HT-29 (cell line): ENCODE measurements around the gene KRT80. TPM values are rescaled to one million over a fixed set of nuclear protein-coding genes. Genes with fewer than 3 reads are reported as not detected.
A peak's percentile ranks its signal among the peaks of the same experiment; 100 is the strongest.

Experiments
- DNase-seq: peaks from one replicate; pipeline ENCODE4 v3.0.0-alpha.2; 2015; ENCODE audit warnings: low spot score
- total RNA-seq: library from RNA; depleted of rRNA; stranded (reverse); fragments of >200 nt; shearing (Covaris generic); gene quantifications from 2 replicates; pipeline ENCODE4 v1.2.3, GENCODE V29; 2014; rRNA removed

KRT80 gene
- total RNA-seq, 1 experiment from 2014 or later = 27.0 TPM

- no peak for DNase-seq
These were observed 52.7 kb downstream of the KRT80 start for GRCh38 chr12:52139147-52139546.

GRCh38 chr12:52137746-52138145, 54.1 kb downstream of the KRT80 start:
- no peak for DNase-seq

DNA sequence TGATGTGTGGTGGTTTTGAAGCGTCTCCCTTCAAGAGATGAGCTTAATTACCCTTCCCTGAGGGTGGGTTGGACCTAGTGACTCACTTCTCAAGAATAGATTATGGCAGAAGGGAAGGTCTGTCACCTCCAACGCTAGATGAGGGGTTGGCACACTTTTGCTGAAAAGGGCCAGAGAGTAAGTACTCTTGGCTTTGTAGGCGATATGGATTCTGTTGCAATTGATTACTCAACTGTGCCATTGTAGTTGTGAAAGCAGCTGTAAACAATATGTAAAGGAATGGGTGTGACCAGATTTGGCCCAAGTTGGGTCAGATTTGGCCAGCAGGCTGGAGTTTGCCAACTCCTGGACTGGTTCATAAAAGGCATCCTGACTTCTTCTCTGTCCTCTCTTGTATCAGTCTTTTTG, 59.1 kb downstream of the KRT80 start:
- DNase-seq = no peak

GRCh38 chr12:52130711-52131110, 61.1 kb downstream of the KRT80 start:
- DNase-seq = no peak

DNA sequence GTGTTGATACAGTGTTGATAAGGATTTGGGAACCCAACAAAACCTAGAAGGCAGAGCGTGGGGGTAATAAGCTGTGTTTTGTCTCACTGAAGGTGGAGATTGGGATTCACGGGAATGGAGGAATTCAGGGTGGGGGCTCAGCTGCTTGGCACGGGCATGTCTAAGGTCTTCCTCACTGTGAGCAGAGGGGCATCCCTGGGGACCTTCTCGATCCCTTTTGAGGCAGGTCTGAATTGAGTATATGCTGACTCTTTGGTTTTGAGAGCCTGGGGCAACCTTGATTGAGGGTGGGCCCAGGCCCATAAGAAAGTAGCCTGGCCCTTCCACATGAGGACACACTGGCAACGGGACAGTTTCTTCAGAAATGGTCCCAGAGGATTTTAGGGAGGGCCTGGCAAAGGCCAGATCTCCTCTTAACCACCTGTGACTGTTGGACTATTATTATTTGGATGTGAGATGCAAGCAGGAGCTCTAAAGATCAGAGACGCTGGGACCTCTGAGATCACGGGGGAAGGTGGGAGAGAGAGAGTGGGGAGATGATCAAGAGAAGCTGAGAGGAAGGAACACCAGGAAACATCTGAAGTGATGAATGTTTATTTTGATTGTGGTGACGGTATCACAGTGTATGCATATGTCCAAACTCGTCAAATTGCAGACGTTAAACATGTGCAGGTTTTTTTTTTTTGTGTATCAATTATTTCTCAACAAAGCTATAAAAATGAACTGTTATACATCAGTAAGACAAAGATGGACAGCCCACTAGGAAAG, 63.9 kb downstream of the KRT80 start:
- no peak for DNase-seq

DNA sequence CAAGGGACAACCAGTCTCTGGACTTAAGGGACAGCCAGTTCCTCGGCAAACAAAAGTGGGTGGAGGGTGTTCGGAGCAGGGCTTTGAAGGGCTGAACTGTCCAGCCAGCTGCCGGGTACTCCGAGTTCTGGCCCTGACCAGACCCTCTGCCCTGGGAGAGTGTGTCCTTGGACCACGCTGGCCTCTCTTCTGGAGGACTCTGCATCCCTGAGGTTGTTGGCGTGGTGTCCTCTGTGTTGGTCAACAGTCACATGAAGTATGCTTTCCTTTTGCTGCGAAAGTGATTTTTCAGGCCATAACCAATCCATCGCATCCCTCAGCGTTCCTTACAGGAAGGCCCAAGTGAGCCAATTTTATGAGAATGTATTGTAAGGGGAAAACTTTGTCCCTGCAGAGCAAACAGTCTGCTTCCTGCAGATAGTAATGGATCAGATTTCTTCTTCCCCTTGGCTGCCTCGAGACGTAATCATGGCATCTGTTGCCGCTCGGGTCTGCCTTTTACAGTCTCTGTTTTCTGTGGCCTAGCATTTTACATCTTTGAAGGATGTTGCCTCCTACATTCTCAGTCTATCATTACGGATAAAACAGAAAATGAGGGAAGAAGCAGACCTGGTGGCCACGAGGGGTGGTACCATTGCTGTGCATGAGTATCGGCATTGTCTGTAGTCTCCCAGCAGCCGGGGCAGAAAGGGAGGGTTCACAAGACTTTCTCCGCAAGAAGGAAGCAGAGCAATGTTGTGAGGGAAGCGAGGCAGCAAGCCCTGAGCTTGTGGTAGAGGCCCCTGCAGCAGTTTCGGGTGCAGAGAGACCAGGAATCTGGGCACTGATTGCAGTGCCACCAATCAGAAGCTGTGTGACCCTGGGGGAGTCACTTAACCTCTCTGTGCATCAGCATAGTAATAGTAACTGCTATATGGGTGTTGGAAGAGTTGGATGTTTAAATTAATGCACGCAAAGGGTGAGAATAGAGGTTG, 64.9 kb downstream of the KRT80 start:
- DNase-seq = no peak

DNA sequence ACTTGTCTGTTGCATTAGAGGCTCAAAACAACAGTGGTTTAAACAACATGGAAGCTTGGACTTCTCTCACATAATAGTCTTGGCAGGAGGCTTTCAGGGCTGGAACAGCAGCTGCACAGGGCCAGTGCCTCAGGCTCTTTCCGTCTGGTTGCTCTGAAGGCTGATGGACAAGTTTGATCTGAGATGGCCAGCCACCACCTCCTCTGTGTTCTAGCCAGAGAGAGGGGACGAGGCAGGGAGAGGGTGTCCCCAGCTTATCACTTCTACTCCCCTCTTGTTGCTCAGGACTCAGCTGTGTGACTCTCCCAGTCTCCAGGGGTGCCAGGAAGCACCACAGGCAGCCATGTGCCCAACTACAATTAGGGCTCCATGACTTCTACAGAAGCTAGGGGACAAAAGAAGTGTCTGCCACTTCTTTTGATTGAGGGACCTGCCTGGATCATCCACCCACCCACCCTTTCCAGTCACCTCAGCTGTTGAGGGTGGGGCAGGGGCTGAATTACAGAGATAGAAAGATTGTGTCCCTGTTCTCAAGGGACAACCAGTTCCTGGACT, 65.7 kb downstream of the KRT80 start:
- no peak for DNase-seq

DNA sequence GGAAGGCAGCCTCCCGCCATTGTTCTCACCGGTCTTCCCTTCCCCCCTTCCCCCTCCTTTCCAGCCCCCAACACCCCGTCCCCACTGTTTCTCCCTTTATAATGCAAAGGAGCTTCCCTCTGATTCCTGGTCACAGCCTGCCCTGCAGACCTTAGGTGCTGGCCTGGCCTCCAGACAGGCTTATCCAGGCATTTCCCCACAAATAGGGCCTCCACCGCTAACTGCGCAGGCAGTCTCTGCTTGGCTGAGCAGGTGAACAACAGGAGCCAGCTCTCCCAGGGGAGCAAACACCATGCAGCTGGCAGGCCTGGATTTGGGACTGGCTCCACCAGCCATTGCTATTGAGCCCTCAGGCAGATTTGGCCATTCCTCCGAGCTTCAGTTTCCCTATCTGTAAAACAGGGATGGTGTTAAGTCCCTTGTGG, 66.3 kb downstream of the KRT80 start:
- DNase-seq = no peak

DNA sequence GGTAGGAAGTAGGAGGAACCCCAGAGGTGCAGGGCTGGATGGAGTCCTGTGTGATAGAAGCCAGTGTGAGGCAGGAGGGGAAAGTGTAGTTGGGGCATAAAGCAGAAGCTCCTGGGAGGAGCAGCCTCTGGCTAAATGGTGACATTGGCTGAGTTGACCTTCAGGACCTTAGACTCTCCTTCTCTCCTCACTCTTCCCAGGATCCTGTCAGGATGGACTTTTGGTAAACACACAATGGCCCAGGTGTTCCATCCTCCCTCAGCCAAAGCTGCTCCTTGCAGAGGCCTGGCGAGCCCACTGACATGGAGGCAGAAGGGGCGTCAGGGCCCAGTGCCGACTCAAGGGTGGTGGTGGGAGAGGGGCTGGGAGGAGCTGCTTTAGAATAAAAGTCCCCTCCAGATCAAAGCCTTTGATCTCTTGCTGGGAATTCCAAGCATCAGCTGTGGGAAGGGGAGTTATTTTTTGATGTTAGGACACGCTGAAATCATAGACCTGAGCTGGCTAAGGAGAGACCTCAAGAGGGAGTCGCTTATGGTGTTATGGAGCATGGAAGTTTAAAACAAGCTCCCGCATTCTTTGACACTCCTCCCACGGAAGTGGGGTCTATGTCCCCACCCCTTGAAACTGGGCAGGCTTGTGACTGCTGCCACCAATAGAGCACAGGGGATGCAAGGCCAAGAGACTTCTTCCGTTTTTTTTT, 68.2 kb downstream of the KRT80 start:
- DNase-seq = no peak

GRCh38 chr12:52122904-52123303, 68.9 kb downstream of the KRT80 start:
- no peak for DNase-seq

GRCh38 chr12:52122540-52122871, 69.3 kb downstream of the KRT80 start:
- no peak for DNase-seq

GRCh38 chr12:52121824-52122539, 69.8 kb downstream of the KRT80 start:
- DNase-seq = peak; percentile 69

GRCh38 chr12:52120951-52121823, 70.6 kb downstream of the KRT80 start:
- no peak for DNase-seq

DNA sequence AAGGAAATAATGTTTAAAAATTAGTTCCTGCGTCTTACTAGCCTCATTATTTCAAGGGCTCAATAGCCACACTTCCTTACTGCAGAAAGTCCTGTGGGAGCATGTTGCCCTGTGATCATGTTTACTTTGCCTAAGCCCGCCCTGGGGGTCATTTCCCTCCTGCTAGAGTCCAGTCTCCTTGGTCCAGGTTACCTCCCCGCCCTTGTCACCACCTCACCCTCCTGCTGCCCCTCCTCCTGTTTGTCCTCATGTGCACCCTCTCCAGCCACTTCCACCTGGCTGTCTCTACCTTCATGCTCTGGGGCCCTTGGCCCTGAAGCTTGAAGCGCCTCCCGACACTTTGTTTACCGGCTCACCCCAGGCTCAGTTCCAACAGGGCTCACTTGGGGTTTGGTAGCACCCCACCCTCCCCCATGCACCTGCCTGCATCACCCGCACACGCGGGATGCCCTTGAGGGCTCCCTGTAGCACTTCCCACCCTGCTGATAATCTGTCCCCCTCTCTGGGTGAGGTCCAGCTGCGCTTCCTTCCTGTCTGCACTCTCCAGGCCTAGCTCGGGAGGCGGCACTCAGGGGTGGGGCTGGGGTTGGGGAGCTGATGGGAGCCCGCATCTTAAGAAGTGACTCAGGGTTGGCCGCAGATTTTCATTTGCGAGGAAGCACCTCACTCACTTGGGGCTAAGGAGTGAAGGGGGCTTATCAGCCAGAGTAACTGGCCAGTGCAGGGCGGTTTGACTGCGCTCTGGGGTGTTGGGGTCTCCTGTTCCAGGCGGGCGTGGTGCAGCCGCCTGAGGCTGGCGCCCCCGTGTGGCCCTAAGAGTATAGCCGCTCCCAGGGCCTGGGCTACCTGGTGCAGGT, 72.2 kb downstream of the KRT80 start:
- DNase-seq = peak; percentile 74

Other genes with a start within 250 kb of the KRT80 start
- gene ACVR1B, start 240.3 kb downstream of the KRT80 start, total RNA-seq = 10.6 and 14.2 TPM in 2 replicates
- 0.05 TPM in 1 of 2 replicates, not detected in the other for gene TAMALIN, start 185.1 kb downstream of the KRT80 start, total RNA-seq
- 49.6 and 61.2 TPM in 2 replicates for gene NR4A1, start 140.6 kb downstream of the KRT80 start, total RNA-seq
- gene ATG101, start 122.0 kb downstream of the KRT80 start, total RNA-seq = 105 and 114 TPM in 2 replicates
- gene SMIM41, start 112.3 kb downstream of the KRT80 start, total RNA-seq = not detected in 2 replicates
- 3.8 and 11.9 TPM in 2 replicates for gene KRT7, start 41.2 kb upstream of the KRT80 start, total RNA-seq
- 0.13 and 0.81 TPM in 2 replicates for gene KRT86, start 82.6 kb upstream of the KRT80 start, total RNA-seq
- gene KRT81, start 99.5 kb upstream of the KRT80 start, total RNA-seq = 0.21 TPM in 1 of 2 replicates, not detected in the other
- 0.10 and 0.94 TPM in 2 replicates for gene KRT83, start 129.4 kb upstream of the KRT80 start, total RNA-seq
- not detected in 2 replicates for gene KRT85, start 175.5 kb upstream of the KRT80 start, total RNA-seq
- not detected in 2 replicates for gene KRT84, start 193.6 kb upstream of the KRT80 start, total RNA-seq
- not detected in 2 replicates for gene KRT82, start 214.3 kb upstream of the KRT80 start, total RNA-seq
- gene KRT75, start 242.4 kb upstream of the KRT80 start, total RNA-seq = 0.08 TPM in 2 replicates